Right renal cortex interstitium (tissue), 3 donors: Measurements from ENCODE around the gene MVB12B. TPM values are rescaled to one million over a fixed set of nuclear protein-coding genes. Genes with fewer than 3 reads are reported as not detected.

Experiments used
- DNase-seq, 3 donors: peaks; one replicate each; pipeline ENCODE4 v3.0.0-alpha.2; 2013; ENCODE audit warnings: low read depth in 3 of 3, low spot score in 2 of 3
- polyA plus RNA-seq, 3 donors: library from polyadenylated mRNA; unstranded; fragments of 120-200 nt; gene quantifications; one replicate each; pipeline ENCODE4 v1.2.1, GENCODE V29; 2013; ENCODE audit not compliant: insufficient read length in 3 of 3

MVB12B gene
- polyA plus RNA-seq, 3 donors: 14.5 to 17.4 (median 16.0) TPM

- DNase-seq: no peak
Measured at GRCh38 chr9:126420643-126421564, 94.3 kb downstream of the MVB12B start.

GRCh38 chr9:126421567-126422428 is 95.2 kb downstream of the MVB12B start:
- no peak for DNase-seq

GRCh38 chr9:126423142-126423915 is 96.7 kb downstream of the MVB12B start:
- no peak for DNase-seq

GRCh38 chr9:126423916-126424185 is 97.2 kb downstream of the MVB12B start:
- no peak for DNase-seq

- no peak for DNase-seq
Measured at GRCh38 chr9:126424511-126424910, 97.9 kb downstream of the MVB12B start.

- DNase-seq: no peak
Measured at GRCh38 chr9:126428534-126429175, 102.0 kb downstream of the MVB12B start.

GRCh38 chr9:126429190-126429589 is 102.6 kb downstream of the MVB12B start:
- DNase-seq: no peak

- DNase-seq: no peak
Measured at GRCh38 chr9:126430124-126430523, 103.5 kb downstream of the MVB12B start.

- DNase-seq: no peak
Measured at GRCh38 chr9:126431077-126431742, 104.6 kb downstream of the MVB12B start.

GRCh38 chr9:126432659-126433058 is 106.0 kb downstream of the MVB12B start:
- DNase-seq: no peak

GRCh38 chr9:126435105-126435504 is 108.5 kb downstream of the MVB12B start:
- DNase-seq: no peak

- DNase-seq: no peak
Measured at GRCh38 chr9:126435626-126436025, 109.0 kb downstream of the MVB12B start.

- no peak for DNase-seq
Measured at GRCh38 chr9:126436545-126437267, 110.1 kb downstream of the MVB12B start.

GRCh38 chr9:126437268-126437666 is 110.6 kb downstream of the MVB12B start:
- DNase-seq: no peak

GRCh38 chr9:126437701-126438100 is 111.1 kb downstream of the MVB12B start:
- no peak for DNase-seq

GRCh38 chr9:126438741-126439401 is 112.2 kb downstream of the MVB12B start:
- DNase-seq: no peak

GRCh38 chr9:126439402-126439765 is 112.8 kb downstream of the MVB12B start:
- DNase-seq: no peak

- DNase-seq: no peak
Measured at GRCh38 chr9:126439883-126440653, 113.4 kb downstream of the MVB12B start.
